HG03521 (cell line): ENCODE results near the gene ANKRD24.
"Not testable (repeated sequence)": the region's sequence is repeated elsewhere in the genome, so short reads cannot be mapped to it uniquely, and the experiment has no call there.

ENCODE experiments used
- ATAC-seq: cut with Tn5 transposase; IDR thresholded peaks from one replicate; pipeline ENCODE4 v1.9.1; 2021; ENCODE audit warnings: mild to moderate bottlenecking, moderate library complexity; ENCODE audit not compliant: unreplicated experiment

Gene ANKRD24

GRCh38 chr19:4267101-4267900 lies 84.8 kb downstream of the ANKRD24 start:
- no peak for ATAC-seq

GRCh38 chr19:4267901-4268815 lies 85.7 kb downstream of the ANKRD24 start:
- no peak for ATAC-seq

GRCh38 chr19:4268816-4269430 lies 86.4 kb downstream of the ANKRD24 start:
- ATAC-seq: no peak

- no peak for ATAC-seq
Observed at GRCh38 chr19:4272894-4273293, 90.4 kb downstream of the ANKRD24 start.

GRCh38 chr19:4274321-4274686 lies 91.8 kb downstream of the ANKRD24 start:
- ATAC-seq: not testable (repeated sequence)
